Measurements from ENCODE around the gene HOOK1.
"Not testable (repeated sequence)": the region's sequence is repeated elsewhere in the genome, so short reads cannot be mapped to it uniquely, and the experiment has no call there.

The HOOK1 gene

DNA sequence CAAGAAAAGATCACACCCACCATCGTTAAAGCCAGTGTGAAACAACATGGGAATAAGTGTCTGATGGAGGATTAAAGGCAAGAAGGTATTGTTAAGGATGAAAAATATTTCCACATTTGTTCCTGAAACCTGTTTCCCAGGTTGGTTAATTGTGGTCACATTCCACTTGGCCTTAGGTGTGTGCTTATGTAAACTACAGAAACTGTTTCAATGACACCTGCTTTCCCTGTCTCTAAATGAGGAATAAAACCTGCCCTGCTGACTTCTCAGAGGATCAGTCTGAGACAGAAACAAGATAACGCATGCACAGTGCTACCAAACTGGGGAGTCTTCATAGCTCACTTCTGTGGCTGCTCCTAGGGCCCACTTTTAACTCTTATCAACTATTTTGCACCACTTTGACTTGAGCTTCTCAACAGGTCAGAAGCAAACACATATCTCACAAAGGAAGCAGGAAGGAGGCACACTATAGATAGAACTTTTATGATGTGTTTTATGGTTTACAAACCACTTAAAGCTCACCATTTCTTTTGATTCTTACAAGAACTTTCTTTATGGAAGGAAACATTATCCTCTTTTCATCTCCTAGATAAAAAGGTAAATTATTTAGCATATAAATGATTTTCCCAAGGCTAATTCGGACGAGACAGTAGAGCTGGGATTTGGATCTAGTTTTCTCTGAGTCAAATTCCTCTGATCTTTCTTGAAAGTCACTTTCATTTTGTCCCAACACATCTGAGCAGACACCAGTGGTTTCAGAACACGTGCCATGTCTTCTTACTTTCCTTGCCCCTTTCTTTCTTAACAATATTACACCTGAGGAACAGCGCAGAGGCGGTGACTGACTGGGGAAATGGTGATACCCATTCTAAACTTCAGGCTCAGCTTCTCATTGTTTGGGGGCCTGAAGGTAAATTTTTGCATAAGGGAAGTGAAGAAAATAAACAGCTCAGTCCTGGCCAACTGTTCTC is 78.4 kb downstream of the HOOK1 start:
- DNase-seq, result no peak

DNA sequence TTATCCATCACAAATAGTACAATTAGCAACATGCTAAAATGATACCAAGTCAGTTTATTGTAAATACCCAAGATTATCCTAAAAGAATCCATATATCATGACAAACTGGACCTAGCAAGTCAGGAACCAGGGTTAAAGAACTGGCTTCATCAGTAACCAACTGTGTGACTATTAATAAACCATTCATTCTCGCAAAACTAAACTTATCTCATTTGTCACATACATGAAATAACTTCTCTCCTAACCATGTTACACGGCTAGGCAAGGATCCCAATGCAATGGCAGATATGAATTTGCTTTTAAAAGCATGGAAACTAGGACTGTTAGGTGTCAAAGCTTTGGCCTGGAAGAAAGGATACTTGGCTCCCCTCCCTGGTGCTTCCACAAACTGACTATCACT is 82.4 kb downstream of the HOOK1 start:
- no peak for DNase-seq

- no peak for DNase-seq
These were observed 84.2 kb downstream of the HOOK1 start for GRCh38 chr1:59898927-59899326.

GRCh38 chr1:59900640-59901039 is 85.9 kb downstream of the HOOK1 start:
- no peak for DNase-seq

- no peak for DNase-seq
These were observed 87.1 kb downstream of the HOOK1 start for GRCh38 chr1:59901770-59902388.

DNA sequence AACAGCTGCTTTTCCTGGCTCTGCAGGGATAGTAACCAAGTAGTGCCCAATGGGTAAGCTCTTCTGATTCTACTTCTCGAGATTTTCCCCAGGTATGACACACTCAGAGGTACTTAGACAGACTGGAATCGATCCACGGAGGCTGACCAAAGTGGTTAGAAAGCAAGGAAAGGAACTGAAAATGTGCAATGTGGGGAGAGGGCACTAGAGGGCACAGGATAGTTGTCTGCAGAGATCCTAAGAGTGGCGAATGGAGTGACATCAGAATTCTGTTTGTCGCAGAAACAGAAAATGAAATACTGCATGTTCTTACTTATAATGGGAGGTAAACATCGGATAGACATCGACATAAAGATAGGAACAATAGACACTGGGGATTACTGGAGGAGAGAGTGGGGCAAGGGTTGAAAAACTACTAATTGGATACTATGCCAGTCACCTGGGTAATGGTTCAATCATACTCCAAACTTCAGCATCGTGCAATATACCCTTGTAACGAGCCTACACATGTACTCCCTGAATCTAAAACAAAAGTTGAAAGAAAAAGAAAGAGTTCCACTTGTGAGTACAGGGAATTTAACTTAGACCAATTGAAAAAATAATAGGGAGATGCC is 88.5 kb downstream of the HOOK1 start:
- DNase-seq, result no peak

DNA sequence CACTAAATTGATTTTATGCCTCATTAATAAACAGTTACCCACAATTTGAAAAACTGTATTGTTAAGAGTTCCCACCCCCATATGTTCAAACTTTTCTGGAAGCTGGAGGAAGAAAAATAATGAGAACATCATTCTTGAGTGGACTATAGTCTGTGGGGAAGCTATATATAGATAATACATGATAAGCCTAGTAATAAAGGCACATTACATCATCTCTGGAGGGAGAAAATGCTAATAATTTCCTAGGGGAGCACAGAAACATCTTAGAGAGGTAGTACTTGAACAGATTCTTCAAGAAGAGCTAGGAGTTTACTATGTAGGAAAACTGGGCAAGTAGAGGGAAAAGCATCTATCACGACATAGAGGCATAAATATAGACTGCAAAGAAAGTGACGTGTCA is 92.2 kb downstream of the HOOK1 start:
- DNase-seq, result no peak

DNA sequence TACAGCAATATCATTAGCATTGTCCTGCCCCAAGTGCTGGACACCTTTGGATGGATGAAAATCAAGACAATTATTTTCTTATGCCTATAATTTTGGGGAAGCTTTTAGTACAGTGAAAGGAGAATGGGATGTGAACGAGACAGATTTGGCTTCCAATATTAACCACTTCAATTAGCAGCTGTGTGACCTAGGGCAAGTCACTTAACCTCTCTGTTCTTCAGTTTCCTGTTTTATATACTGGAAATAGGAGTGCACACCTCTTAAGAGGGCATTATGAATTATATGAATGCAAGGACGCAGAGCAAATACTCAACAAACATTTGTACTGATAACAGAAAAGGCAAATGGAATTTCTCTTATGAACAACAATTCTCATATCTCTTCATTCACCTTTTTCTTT is 93.3 kb downstream of the HOOK1 start:
- DNase-seq, result no peak

DNA sequence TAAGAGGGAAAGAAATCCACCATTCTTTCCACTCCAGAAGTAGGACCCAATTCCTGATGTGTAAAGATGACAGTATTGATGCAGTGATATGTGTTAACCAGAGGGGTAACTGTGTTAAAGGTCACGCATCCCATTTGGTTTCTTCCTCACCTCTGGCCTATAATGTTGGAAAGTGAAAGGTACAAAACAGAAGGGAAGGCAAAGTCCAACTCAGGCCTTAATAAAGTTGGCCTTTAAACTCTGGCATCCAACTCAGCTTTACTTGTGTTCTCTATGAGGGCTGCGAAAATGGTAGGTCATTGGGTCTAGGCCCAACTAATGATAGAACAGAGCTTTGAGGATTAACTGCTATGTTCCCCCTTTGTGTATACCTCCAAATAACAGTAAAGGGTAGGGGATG is 93.9 kb downstream of the HOOK1 start:
- no peak for DNase-seq

DNA sequence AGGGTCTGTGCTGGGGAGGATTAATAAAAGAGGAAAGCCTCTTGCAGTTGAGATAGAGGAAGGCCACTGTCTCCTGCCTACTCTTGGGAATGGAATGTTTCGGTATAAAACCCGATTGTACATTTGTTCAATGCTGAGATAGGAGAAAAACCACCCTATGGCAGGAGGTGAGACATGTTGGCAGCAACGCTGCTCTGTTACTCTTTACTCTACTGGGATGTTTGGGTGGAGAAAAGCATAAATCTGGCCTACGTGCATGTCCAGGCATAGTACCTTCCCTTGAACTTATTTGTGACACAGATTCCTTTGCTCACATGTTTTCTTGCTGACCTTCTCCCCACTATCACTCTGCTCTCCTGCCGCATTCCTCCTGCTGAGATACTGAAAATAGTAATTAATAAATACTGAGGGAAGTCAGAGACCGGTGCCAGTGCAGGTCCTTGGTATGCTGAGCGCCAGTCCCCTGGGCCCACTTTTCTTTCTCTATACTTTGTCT is 100.1 kb downstream of the HOOK1 start:
- DNase-seq, result not testable (repeated sequence)

DNA sequence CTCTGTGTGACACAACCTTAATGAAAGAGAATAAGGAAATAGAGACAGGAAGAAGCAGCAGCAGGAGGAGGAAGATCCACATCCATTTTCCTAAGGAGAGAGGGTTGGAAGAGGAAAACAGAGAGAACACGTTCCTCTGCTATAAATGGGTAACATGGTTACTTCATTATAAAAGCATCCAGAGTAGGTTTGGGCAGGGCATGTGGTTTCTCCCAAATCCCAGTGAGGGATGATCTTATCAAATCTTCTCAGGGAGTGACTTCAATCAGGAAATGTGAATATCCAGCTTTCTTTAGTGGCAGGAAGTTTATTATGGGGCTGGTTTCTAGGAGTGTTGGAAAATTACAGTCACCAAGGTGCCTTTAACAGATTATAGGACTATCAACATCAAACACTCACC is 100.8 kb downstream of the HOOK1 start:
- no peak for DNase-seq

DNA sequence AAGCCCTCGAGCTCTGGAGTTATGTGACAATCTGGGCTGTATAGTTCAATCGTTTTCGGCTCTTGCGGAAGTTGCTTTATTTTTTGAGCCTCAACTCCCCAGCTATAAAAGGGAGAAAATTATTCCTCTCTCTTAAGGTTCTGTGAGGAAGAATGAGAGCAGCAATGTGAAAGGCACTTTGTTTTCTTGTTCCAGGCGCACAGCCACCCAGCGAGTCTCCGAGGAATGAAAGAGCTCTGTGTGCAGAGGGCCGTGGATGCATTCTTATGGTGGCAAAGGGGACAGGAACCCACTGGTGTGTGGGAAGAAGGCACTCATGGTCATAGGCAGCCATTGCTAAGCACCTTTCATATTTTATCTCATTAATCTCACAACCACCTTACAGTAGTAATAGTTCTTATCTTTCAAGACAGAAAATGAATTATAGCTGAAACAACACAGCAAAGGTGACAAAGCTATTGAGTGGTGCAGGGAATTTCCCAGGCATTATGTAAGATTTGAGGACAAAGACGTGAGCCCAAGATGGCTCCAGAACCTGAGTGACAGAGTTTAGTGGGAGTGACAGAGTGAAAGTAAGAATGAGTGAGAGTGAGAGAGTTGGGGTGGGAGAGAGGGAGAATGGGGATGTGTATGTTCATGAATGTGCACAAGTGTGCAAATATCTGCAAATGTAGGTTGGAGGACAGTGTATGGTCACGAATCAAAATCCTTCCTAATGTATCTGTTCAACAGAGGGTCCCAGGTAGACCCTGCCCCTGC is 102.5 kb downstream of the HOOK1 start:
- no peak for DNase-seq

DNA sequence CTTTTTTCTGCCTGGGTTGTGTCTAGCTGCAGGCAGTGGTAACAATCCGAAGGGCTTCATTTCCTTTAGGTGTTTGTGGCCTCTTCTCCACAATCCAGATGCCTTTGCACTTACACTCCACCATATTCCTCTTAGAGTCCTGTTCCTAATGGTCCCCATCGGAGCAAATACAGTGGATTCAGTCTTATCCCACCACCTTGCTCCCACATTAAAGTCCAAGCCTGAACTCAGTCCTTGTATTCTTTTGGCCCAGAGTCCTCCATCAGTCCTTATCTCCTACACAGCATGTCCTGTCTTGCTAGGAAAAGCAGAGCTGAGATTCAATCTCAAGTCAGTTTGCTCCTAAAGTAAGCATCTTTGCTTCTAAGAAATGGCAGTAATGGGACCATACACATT is 103.0 kb downstream of the HOOK1 start:
- DNase-seq, result no peak

DNA sequence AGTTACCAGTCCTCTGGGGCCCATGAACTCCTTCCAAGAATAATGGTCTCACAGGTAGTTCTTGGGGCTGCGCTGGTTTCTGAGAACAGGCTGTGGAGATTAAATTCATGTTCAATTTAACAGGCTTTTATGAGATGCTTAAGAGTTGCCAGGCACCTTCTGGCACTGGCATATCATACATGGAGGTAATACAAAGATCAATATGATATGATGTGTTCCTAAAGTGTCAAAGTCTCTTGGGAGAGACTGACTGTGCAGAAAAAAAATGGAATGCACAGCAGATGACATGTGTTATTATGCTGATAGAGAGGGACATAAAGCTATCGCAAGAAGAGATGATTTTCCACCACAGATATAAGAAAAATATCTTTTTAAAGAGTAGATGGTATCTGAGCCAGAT is 105.0 kb downstream of the HOOK1 start:
- no peak for DNase-seq

DNA sequence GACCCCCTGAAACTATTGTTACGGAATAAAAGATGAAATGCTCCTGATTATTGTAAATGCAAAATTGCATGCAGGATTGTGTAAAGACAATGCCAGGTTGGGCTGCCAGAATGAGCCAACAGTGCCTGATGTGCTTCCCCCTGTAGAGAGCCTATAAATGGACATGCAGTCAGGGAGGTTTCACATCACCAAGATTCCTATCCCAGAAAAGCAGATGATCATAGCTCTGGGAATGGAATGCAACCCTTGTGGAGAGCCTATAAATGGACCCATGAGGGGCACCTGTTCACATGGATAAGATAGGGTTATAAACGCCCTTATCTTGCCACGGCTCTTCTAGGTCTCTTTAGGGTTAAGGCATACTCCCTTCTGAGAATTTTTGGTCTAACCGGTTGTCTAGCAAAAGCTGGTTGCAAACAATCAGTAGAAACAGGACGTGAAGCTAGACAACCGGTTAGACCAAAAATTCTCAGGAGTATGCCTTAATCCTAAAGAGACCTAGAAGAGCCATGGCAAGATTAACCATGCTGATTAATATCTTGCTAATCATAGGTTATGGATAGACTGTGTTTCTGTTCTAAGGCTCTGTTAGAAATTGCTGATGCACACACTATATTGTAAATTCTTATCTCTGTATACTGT is 106.6 kb downstream of the HOOK1 start:
- DNase-seq, result not testable (repeated sequence)

DNA sequence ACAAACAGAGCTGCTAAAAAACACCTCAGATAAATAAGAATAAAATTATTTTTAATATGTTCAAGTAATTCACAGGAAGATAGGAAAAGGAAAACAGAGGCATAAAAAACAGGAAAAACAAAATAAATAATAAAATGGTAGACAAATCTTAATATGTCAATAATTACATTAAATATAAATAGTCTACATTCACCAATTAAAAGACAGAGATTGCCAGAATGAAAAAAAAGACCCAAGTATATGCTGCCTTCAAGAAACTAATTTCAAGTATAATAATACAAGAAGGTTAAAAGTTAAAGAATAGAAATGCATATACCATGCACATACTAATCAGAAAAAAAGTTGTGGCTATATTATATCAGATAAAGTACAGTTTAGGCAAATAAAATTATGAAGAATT is 109.9 kb downstream of the HOOK1 start:
- no peak for DNase-seq

All from central memory CD4-positive, alpha-beta T cell (primary cell).